HepG2 (cell line): ENCODE results near the gene ZC3H4. TPM values are rescaled to one million over a fixed set of nuclear protein-coding genes. Genes with fewer than 3 reads are reported as not detected.

Experiments used
- ATAC-seq: fragments of 200-7000 bp; cut with Tn5 transposase; 3 replicates; pipeline ENCODE4 v1.9.1; 2020; ENCODE audit warnings: mild to moderate bottlenecking, moderate library complexity
- BruUV-seq: library from RNA; stranded (reverse); fragments of 400-500 nt; replicated peaks from 2 replicates; lab custom pipeline; 2021; lab: Mats Ljungman, UMichigan
- CTCF ChIA-PET: fragments of 300-600 bp; formaldehyde crosslinking; extraction: SDS; loops from one replicate; lab custom pipeline; 2021; ENCODE audit warnings: low total read pairs, inconsistent platforms, low intra/inter-chr PET ratio; lab: Yijun Ruan, JAX
- POLR2A ChIA-PET: fragments of 350-600 bp; sonication (Branson Sonifier 250); formaldehyde crosslinking; loops from one replicate; lab custom pipeline; 2020; ENCODE audit warnings: antibody characterized with exemption, inconsistent platforms; lab: Yijun Ruan, JAX
- DNase-seq: peaks from one replicate; pipeline ENCODE4 v3.0.0-alpha.2; 2015; ENCODE audit warnings: low spot score
- FAIRE-seq: peaks from 3 replicates; lab custom pipeline; 2011; peaks lifted over from hg19 to GRCh38; lab: Jason Lieb, UNC
- H2AFZ ChIP-seq: one replicate; pipeline ENCODE4 v1.6.1; 2011; ENCODE audit warnings: low read length, inconsistent platforms
- H3K27ac ChIP-seq: fragments of 300-600 bp; 3 replicates; pipeline ENCODE4 v1.8.0; 2011; ENCODE audit warnings: mixed run types, mild to moderate bottlenecking, mixed read lengths, low read length, inconsistent platforms; ENCODE audit not compliant: insufficient read depth; ENCODE audit errors: extremely low read length
- H3K27me3 ChIP-seq, 2 experiments: fragments of 200-600 bp in 1 of 2; 2 replicates in 1 of 2; 3 replicates in 1 of 2; pipeline versions ENCODE4 v1.6.0 to v1.8.0; 2011; ENCODE audit warnings: low read length in 2 of 2, mild to moderate bottlenecking in 2 of 2, moderate library complexity in 2 of 2, inconsistent platforms in 1 of 2; ENCODE audit not compliant: insufficient read depth in 2 of 2, control insufficient read depth in 1 of 2
- H3K36me3 ChIP-seq, 2 experiments: fragments of 200-600 bp in 1 of 2; replicated peaks in 1 of 2; 2 replicates in 1 of 2; 3 replicates in 1 of 2; pipeline versions ENCODE4 v1.5.1 to v1.8.0; 2011; ENCODE audit warnings: low read length in 2 of 2, inconsistent platforms in 1 of 2; ENCODE audit not compliant: insufficient read depth in 2 of 2, control insufficient read depth in 1 of 2
- H3K4me1 ChIP-seq: 2 replicates; pipeline ENCODE4 v1.5.1; 2012; ENCODE audit warnings: low read length, inconsistent platforms; ENCODE audit not compliant: insufficient read depth
- H3K4me2 ChIP-seq: 2 replicates; pipeline ENCODE4 v1.6.0; 2011; ENCODE audit warnings: low read depth, low read length, inconsistent platforms
- H3K4me3 ChIP-seq, 3 experiments: fragments of 200-600 bp in 1 of 3; sonication (generic), shearing (Covaris generic) in 1 of 3; replicated peaks in 1 of 3; 2 replicates each; pipeline ENCODE4 v1.5.1; 2011 to 2016; ENCODE audit warnings: low read length in 3 of 3, inconsistent platforms in 2 of 3, low read depth in 2 of 3, mild to moderate bottlenecking in 2 of 3, control low read depth in 1 of 3, mixed read lengths in 1 of 3; ENCODE audit not compliant: insufficient read depth in 1 of 3
- H3K79me2 ChIP-seq: one replicate; pipeline ENCODE4 v1.6.1; 2011; ENCODE audit warnings: low read length, inconsistent platforms; ENCODE audit not compliant: insufficient read depth
- H3K9ac ChIP-seq: 2 replicates; pipeline ENCODE4 v1.6.0; 2011; ENCODE audit warnings: mild to moderate bottlenecking, low read depth, low read length, inconsistent platforms; ENCODE audit not compliant: insufficient read depth
- H3K9me3 ChIP-seq: 2 replicates; pipeline ENCODE4 v1.5.1; 2012; ENCODE audit warnings: mild to moderate bottlenecking, low read length
- H4K20me1 ChIP-seq: 2 replicates; pipeline ENCODE4 v1.6.0; 2011; ENCODE audit warnings: inconsistent platforms, mild to moderate bottlenecking, low read length, moderate library complexity; ENCODE audit not compliant: insufficient read depth
- ATRX ChIP-seq: sonication (generic); formaldehyde crosslinking; IDR thresholded peaks from 2 replicates; pipeline ENCODE4 v1.4.0; 2020; ENCODE audit warnings: missing genetic modification reagents, borderline replicate concordance
- PPARG ChIP-seq: conservative IDR thresholded peaks from 2 replicates; pipeline ENCODE4 v1.6.1; 2016; ENCODE audit warnings: missing biosample characterization, missing genetic modification reagents
- PRPF4 ChIP-seq: fragments of 200-400 bp; formaldehyde crosslinking; IDR thresholded peaks from 2 replicates; pipeline ENCODE4 v1.6.1; 2016; ENCODE audit warnings: low read length, low read depth; ENCODE audit not compliant: poor library complexity, severe bottlenecking
- RXRB ChIP-seq: IDR thresholded peaks from 2 replicates; pipeline ENCODE4 v1.6.1; 2016; ENCODE audit warnings: borderline replicate concordance, missing genetic modification reagents, missing compliant biosample characterization
- ZBTB38 ChIP-seq: sonication (generic); formaldehyde crosslinking; IDR thresholded peaks from 2 replicates; pipeline ENCODE4 v1.5.1; 2020; ENCODE audit warnings: mild to moderate bottlenecking, missing genetic modification reagents
- ZFP36L1 ChIP-seq: sonication (generic); formaldehyde crosslinking; IDR thresholded peaks from 2 replicates; pipeline ENCODE4 v1.8.0; 2022; ENCODE audit warnings: mild to moderate bottlenecking, missing genetic modification reagents, moderate library complexity
- ZNF549 ChIP-seq: sonication (generic); formaldehyde crosslinking; IDR thresholded peaks from 2 replicates; pipeline ENCODE4 v1.5.0; 2020; ENCODE audit warnings: missing genetic modification reagents
- ZNF550 ChIP-seq: sonication (generic); formaldehyde crosslinking; IDR thresholded peaks from 2 replicates; pipeline ENCODE4 v1.4.0; 2020; ENCODE audit warnings: mild to moderate bottlenecking, missing genetic modification reagents, borderline replicate concordance
- ZNF652 ChIP-seq: IDR thresholded peaks from 2 replicates; pipeline ENCODE4 v1.6.1; 2016; ENCODE audit warnings: low read depth, borderline replicate concordance
- WGBS: methylation state at CpG from one replicate; pipeline ENCODE4 v1.1.6; 2017; ENCODE audit warnings: low lambda C conversion rate; 5-methylcytosine and 5-hydroxymethylcytosine counted together
- in situ Hi-C: cut with HindIII; loops from 2 replicates; pipeline ENCODE4 v1.10.0; 2017; ENCODE audit warnings: low pct_unique_long_range_greater_than_20kb; ENCODE audit not compliant: extremely low pct_ligation_motif_present
- intact Hi-C: fragments of 100-400 bp; cut with micrococcal nuclease; formaldehyde crosslinking; loops from one replicate; pipeline ENCODE4 v1.10.0; 2022; ENCODE audit not compliant: unreplicated experiment
- polyA plus RNA-seq, 8 experiments: library from polyadenylated mRNA; depleted of rRNA in 3 of 8; stranded (reverse) in 7 of 8; unstranded in 1 of 8; fragments of >200 nt; fragmentation: Illumina TruSeq in 4 of 8; extraction: Trizol in 4 of 8; gene quantifications; 2 replicates each; pipeline versions ENCODE4 v1.2.1 to v1.2.3, GENCODE V29; 2011 to 2016; ENCODE audit warnings: low read depth in 4 of 8, missing spikeins in 1 of 8, mixed read lengths in 1 of 8; ENCODE audit not compliant: insufficient read depth in 1 of 8
- total RNA-seq, 5 experiments: library from RNA; depleted of rRNA; stranded (reverse); fragments of >200 nt; fragmentation: Illumina TruSeq; extraction: Trizol; gene quantifications; 2 replicates each; pipeline ENCODE4 v1.2.3, GENCODE V29; 2016; ENCODE audit warnings: low read depth in 1 of 5
- TF ChIP-seq, protein P1 (sequence below): sonication (generic); formaldehyde crosslinking; IDR thresholded peaks from 2 replicates; pipeline ENCODE4 v1.4.0; 2020; ENCODE audit warnings: missing genetic modification reagents
- TF ChIP-seq, protein P2 (sequence below), 2 experiments: sonication (generic) in 1 of 2; formaldehyde crosslinking in 1 of 2; IDR thresholded peaks; 2 replicates each; pipeline versions ENCODE4 v1.4.0 to v1.6.1; 2018 to 2020; ENCODE audit warnings: missing genetic modification reagents in 2 of 2, borderline replicate concordance in 1 of 2, low read depth in 1 of 2, mild to moderate bottlenecking in 1 of 2, missing biosample characterization in 1 of 2

Gene ZC3H4
- total and polyA plus RNA-seq, 2 of the 13 experiments (the other 11 are each of a cell fraction or from before 2014, with no cell fraction given) = 1.8 to 10.7 TPM

DNA sequence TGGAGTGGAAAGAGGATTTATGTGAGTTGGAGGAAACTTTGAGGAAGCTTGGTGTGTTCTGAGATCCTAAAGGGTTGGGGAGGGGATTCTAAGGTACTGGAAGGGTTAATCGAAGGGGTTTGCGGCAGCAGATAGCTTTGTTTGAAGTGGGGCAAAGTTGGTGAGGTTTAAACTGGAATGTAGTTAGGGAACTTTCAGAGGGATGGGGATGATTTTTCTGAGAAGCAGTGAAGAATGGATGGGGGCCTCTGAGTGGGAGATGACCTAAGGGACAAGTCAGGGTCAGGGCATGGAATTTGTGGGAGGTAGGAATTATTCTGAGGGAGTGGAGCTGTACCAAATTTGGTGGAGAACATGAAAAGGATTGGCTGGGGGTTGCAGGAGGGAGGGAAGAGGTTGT is 21.0 kb upstream of the ZC3H4 start:
- Histone ChIP-seq H2AFZ (no peak overlapping the region), H3K4me3 (peak overlapping the region; percentile 7 to 33 (median 20); a peak in 4 of 6 replicates), H3K9ac (peak overlapping the region; percentile 13; the same call in 1 of the 2 replicates), H3K36me3 (peaks cover 2 to 5% of the 10 kb centered on the region in 2 experiments; a peak in 3 of 5 replicates), H3K27me3 (no peaks in the 10 kb centered on the region; a peak in 1 of 5 replicates), H3K27ac (no peak overlapping the region), H4K20me1 (peaks cover 23% of the 10 kb centered on the region), H3K9me3 (no peaks in the 10 kb centered on the region), H3K4me2 (peak overlapping the region; percentile 48), H3K79me2 (peaks cover 84% of the 10 kb centered on the region), H3K4me1 (peaks cover 58% of the 10 kb centered on the region)
- WGBS = 41% methylated on average over 2 of the region's 2 CpGs
- DNase-seq (no peak), ATAC-seq (no peak), FAIRE-seq (no peak)
- in situ Hi-C loops (no loop called here), intact Hi-C loops (no loop called here)
- TF ChIP-seq RXRB (CRISPR knock-in tag) (peak; percentile 19; the same call in 1 of the 2 replicates), ATRX (CRISPR knock-in tag) (no peak), PPARG (CRISPR knock-in tag) (peak; percentile 85), ZNF652 (CRISPR knock-in tag) (peak; percentile 84)
- ChIA-PET CTCF (no interaction called here), POLR2A (interaction anchor here (1.0 kb wide), 1 partner anchor 21 kb away, joined by 3 read pairs; the partner anchor contains the start of gene ZC3H4)
- no TSS peak for BruUV-seq

DNA sequence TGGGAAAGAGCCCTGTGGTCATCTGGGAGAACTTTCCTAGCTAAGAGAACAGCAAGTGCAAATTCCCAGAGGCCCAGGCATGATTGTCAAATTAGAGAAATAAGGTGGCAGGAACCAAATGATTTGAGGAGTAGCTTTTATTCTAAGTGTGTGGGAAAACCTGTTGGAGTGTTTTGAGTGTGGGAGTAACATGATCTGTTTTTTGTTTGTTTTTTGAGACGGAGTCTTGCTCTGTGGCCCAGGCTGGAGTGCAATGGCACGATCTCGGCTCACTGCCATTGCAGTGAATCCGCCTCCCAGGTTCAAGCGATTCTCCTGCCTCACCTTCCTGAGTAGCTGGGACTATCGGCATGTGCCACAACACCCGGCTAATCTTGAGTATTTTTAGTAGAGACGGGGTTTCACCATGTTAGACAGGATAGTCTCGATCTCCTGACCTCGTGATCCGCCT is 19.5 kb upstream of the ZC3H4 start:
- 66% methylated on average over 11 of the region's 11 CpGs for WGBS
- peaks cover 70% of the 10 kb centered on the region for H3K79me2 ChIP-seq
- intact Hi-C loops = no loop called here
- in situ Hi-C loops = no loop called here
- H3K9ac ChIP-seq = peak overlapping the region; percentile 37; the same call in 1 of the 2 replicates
- DNase-seq (no peak), ATAC-seq (no peak), FAIRE-seq (no peak)
- ChIA-PET CTCF (no interaction called here), POLR2A (interaction anchor here (1.3 to 3.9 kb wide), 4 partner anchors 20 to 124 kb away, joined by 5 to 46 read pairs (median 22); partner anchors contain the start of genes CCDC9 and ZC3H4)
- peak overlapping the region in 2 of 3 experiments; percentile 9 to 19; a peak in 2 of 6 replicates for H3K4me3 ChIP-seq
- H4K20me1 ChIP-seq = peaks cover 23% of the 10 kb centered on the region
- H3K4me2 ChIP-seq = peak overlapping the region; percentile 73
- H3K36me3 ChIP-seq = peaks cover 0 to 5% of the 10 kb centered on the region in 2 experiments; a peak in 2 of 5 replicates
- H3K27ac ChIP-seq = no peak overlapping the region
- H3K27me3 ChIP-seq = no peaks in the 10 kb centered on the region; a peak in 1 of 5 replicates
- H3K4me1 ChIP-seq = peaks cover 58% of the 10 kb centered on the region
- H3K9me3 ChIP-seq = no peaks in the 10 kb centered on the region
- TSS peak; percentile 30 for BruUV-seq
- no peak overlapping the region for H2AFZ ChIP-seq
- TF ChIP-seq ZFP36L1 (CRISPR knock-in tag) (no peak), ZNF549 (CRISPR knock-in tag) (no peak), ZBTB38 (peak; percentile 81), ZNF550 (no peak), PRPF4 (peak; percentile 61)
- TF ChIP-seq, protein P1, sequence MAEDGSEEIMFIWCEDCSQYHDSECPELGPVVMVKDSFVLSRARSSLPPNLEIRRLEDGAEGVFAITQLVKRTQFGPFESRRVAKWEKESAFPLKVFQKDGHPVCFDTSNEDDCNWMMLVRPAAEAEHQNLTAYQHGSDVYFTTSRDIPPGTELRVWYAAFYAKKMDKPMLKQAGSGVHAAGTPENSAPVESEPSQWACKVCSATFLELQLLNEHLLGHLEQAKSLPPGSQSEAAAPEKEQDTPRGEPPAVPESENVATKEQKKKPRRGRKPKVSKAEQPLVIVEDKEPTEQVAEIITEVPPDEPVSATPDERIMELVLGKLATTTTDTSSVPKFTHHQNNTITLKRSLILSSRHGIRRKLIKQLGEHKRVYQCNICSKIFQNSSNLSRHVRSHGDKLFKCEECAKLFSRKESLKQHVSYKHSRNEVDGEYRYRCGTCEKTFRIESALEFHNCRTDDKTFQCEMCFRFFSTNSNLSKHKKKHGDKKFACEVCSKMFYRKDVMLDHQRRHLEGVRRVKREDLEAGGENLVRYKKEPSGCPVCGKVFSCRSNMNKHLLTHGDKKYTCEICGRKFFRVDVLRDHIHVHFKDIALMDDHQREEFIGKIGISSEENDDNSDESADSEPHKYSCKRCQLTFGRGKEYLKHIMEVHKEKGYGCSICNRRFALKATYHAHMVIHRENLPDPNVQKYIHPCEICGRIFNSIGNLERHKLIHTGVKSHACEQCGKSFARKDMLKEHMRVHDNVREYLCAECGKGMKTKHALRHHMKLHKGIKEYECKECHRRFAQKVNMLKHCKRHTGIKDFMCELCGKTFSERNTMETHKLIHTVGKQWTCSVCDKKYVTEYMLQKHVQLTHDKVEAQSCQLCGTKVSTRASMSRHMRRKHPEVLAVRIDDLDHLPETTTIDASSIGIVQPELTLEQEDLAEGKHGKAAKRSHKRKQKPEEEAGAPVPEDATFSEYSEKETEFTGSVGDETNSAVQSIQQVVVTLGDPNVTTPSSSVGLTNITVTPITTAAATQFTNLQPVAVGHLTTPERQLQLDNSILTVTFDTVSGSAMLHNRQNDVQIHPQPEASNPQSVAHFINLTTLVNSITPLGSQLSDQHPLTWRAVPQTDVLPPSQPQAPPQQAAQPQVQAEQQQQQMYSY (CRISPR knock-in tag) = no peak
- TF ChIP-seq, protein P2, sequence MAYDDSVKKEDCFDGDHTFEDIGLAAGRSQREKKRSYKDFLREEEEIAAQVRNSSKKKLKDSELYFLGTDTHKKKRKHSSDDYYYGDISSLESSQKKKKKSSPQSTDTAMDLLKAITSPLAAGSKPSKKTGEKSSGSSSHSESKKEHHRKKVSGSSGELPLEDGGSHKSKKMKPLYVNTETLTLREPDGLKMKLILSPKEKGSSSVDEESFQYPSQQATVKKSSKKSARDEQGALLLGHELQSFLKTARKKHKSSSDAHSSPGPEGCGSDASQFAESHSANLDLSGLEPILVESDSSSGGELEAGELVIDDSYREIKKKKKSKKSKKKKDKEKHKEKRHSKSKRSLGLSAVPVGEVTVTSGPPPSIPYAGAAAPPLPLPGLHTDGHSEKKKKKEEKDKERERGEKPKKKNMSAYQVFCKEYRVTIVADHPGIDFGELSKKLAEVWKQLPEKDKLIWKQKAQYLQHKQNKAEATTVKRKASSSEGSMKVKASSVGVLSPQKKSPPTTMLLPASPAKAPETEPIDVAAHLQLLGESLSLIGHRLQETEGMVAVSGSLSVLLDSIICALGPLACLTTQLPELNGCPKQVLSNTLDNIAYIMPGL (CRISPR knock-in tag; IDR thresholded peaks at IDR 0.05; ENCODE audit: borderline replicate concordance in 1 of 2, low read depth in 1 of 2) = 0 out of 4 replicates have a peak, but pooled peaks of 1 of the 2 experiments have one; percentile 1
